Measurements from ENCODE around the gene METTL15.
A peak's percentile ranks its signal among the peaks of the same experiment; 100 is the strongest.
"Not testable (repeated sequence)": the region's sequence is repeated elsewhere in the genome, so short reads cannot be mapped to it uniquely, and the experiment has no call there.

METTL15 gene, protein sequence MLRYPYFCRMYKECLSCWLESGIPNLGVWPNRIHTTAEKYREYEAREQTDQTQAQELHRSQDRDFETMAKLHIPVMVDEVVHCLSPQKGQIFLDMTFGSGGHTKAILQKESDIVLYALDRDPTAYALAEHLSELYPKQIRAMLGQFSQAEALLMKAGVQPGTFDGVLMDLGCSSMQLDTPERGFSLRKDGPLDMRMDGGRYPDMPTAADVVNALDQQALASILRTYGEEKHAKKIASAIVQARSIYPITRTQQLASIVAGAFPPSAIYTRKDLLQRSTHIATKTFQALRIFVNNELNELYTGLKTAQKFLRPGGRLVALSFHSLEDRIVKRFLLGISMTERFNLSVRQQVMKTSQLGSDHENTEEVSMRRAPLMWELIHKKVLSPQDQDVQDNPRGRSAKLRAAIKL

DNA sequence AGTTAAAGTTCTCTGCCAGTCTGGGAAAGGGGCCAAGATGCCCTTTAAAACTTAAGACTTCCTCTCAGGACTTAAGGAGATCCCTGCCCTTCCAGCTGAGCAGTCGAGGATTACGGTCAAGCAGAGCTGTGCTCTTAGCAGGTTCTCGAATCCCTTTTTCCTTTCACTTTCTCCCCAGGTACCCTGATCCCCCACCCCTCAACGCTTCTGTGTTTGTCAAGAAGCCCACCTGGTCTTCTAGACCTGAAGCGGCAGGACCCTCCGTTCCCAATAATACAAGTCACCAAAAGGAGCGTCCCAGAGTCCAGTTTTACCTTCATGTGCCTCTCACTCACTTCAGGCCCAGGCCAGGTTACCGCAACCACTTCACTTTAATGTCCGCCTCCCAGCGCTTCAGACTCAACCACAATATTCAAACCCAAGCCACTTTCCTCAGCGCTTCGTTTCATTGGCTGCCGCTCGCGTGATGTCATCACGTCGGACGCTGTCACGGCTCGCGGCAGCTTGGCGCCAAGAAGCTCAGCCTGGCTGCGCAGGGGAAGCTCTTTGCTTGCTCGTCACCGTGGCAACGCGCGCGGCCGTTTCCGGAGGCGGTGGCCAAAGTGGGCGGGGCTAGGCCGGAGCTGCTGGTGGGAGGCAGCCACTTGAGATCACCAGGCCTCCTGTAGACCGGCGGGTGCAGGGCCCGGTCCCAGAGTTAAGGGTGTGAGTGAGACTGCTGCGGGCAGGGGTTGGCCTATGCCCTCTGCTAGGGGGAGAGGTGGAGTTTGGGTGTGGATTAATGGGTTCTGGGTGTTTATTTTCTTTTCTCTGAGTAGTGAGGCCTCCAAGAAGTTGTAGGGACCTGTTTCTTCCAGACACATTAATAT, at the start of gene METTL15, which contains the start of gene KIF18A:
Gene METTL15 (plus strand): TSS at position 639 of the 869 bp plus-strand sequence. CDS start 4,947 bp downstream, outside the sequence.
Gene KIF18A (minus strand): TSS at position 407 of the 869 bp plus-strand sequence. CDS start 10,209 bp downstream, outside the sequence.
- TF ChIP-seq, protein P1, sequence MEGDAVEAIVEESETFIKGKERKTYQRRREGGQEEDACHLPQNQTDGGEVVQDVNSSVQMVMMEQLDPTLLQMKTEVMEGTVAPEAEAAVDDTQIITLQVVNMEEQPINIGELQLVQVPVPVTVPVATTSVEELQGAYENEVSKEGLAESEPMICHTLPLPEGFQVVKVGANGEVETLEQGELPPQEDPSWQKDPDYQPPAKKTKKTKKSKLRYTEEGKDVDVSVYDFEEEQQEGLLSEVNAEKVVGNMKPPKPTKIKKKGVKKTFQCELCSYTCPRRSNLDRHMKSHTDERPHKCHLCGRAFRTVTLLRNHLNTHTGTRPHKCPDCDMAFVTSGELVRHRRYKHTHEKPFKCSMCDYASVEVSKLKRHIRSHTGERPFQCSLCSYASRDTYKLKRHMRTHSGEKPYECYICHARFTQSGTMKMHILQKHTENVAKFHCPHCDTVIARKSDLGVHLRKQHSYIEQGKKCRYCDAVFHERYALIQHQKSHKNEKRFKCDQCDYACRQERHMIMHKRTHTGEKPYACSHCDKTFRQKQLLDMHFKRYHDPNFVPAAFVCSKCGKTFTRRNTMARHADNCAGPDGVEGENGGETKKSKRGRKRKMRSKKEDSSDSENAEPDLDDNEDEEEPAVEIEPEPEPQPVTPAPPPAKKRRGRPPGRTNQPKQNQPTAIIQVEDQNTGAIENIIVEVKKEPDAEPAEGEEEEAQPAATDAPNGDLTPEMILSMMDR (IDR thresholded peaks at IDR 0.05; ENCODE audit: low read depth, low read length): no peak
- H3K4me3 ChIP-seq (ENCODE audit: low read depth, low read length): peak within 1 kb of the TSS; percentile 89

DNA sequence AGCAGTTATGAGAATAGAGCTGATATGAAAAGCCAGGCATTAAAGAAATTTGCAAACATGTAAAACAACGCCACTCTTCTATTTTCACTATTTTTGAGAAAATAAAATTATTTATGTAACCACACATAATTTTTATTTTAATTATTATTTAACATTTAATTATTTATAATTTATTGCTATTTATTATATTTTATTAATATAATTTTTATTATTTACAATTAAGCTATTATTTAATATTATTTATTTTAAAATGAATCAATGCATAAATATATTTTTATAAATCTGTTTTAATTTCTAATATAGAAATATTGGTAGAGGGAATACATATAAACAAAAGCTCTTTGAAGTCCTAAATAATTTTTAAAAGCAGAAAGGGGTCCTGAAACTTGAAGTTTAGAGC, 36.9 kb upstream of the METTL15 start:
- TF ChIP-seq, protein P1 (IDR thresholded peaks at IDR 0.05; ENCODE audit: low read depth, low read length): no peak

DNA sequence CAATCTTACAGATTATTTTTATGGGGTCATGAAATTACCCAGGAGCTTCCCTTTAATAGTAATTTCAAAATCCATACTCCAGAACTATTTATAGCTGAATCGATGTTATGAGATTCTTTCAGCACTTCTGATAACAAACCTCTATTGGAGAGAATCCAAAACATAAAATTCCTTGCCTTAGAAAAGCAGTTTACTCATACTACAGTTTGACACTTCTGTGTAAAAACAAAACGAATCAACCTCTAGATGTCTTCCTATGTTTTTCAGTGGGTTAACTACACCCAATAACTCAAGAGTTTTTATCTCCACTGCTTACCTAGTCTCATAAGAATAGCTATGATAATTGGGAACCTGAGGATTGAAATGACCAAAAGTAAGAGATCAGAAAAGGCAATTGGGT, 35.9 kb upstream of the METTL15 start:
- H3K4me3 ChIP-seq (ENCODE audit: low read depth, low read length): no peak overlapping the region
- TF ChIP-seq, protein P1 (IDR thresholded peaks at IDR 0.05; ENCODE audit: low read depth, low read length): no peak

More for the DNA sequence above, 36.9 kb upstream of the METTL15 start:
- H3K4me3 ChIP-seq (ENCODE audit: low read depth, low read length): no peak overlapping the region

DNA sequence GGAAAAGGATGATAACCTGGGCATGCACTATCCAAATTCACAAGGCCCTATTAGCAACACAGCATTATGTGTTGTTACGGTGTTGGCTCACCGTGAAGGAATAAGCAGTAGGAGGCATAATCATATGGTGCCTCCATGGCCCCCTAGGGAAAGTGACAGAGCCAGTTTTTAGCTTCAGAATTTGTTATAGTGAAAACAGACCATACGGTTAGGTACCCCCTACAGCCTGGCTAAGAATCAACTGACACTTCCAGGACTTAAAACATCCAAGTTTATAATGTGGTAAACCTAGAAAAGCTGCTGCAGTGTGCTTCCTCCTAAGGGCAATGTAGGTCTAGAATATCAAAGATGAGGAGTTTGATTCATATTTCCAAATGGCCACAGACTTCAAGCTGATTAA, 30.7 kb upstream of the METTL15 start:
- no peak overlapping the region for H3K4me3 ChIP-seq (ENCODE audit: low read depth, low read length)
- TF ChIP-seq, protein P1 (IDR thresholded peaks at IDR 0.05; ENCODE audit: low read depth, low read length): no peak

DNA sequence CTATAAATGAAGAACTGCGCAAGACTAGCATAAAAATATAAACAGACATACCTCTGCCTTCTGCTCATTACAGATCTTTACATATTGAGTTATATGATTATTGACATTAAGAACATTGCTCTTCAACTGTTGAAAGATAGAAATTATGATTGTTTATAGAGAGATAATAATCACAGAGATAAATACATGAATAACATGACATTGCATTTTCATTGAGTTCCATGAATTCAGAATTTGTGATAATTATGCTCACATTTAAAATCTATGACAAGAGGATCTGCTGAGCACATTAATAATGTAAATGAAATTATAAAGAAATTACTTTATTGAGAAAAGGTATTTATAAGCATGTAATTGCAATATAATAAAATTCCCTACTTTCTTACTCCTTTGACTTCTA, 25.1 kb upstream of the METTL15 start:
- H3K4me3 ChIP-seq (ENCODE audit: low read depth, low read length): no peak overlapping the region
- TF ChIP-seq, protein P1 (IDR thresholded peaks at IDR 0.05; ENCODE audit: low read depth, low read length): no peak

DNA sequence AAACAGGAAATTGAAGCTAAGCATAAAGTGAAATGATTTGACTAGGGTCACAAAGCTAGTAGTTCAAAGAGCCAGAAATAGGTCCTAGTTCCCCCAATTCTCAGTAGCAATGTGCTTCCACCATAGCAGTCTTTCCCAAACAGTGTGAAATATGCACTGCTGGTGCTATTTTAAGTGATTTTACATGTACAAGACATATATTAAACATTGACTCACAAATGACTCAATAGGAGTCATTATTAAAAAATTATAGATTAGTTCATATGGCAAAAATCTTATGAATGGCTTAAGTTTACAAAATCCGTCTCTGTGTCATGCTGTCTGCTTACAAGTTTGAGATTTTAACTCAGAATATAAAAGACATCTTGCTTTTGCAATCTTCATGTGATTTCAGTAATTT, 21.6 kb upstream of the METTL15 start:
- TF ChIP-seq, protein P1 (IDR thresholded peaks at IDR 0.05; ENCODE audit: low read depth, low read length): no peak
- H3K4me3 ChIP-seq (ENCODE audit: low read depth, low read length): no peak overlapping the region

DNA sequence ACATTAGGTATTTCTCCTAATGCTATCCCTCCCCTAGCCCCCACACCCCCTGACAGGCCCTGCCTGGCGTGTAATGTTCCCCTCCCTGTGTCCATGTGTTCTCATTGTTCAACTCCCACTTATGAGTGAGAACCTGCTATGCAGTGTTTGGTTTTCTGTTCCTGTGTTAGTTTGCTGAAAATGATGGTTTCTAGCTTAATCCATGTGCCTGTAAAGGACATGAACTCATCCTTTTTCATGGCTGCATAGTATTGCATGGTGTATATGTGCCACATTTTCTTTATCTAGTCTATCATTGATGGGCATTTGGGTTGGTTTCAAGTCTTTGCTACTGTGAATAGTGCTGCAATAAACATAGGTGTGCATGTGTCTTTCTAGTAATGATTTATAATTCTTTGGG, 21.0 kb upstream of the METTL15 start:
- H3K4me3 ChIP-seq (ENCODE audit: low read depth, low read length): not testable (repeated sequence)

DNA sequence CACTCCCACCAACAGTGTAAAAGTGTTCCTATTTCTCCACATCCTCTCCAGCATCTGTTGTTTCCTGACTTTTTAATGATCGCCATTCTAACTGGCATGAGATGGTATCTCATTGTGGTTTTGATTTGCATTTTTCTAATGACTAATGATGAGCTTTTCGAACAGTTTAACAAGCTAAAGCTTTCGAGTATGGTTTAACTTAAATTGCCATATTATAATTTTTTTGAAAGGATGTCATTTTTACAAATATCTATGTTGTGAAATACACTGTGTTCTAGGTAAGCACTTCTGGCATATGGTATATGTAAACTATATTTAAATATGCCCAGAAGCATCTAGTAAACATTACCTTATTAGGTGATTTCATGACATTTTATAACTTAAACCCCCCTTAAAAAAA, 20.5 kb upstream of the METTL15 start:
- H3K4me3 ChIP-seq (ENCODE audit: low read depth, low read length): not testable (repeated sequence)

Data from WI38 (cell line).